Stimulated activated naive CD8-positive, alpha-beta T cell treated with anti-CD3 and anti-CD28 coated beads, Interleukin-15, amount 100 ng/mL, for 72 hours (primary cell): ENCODE measurements around the gene SYF2.

Experiments
- ATAC-seq: fragments of 150-1000 bp; cut with Tn5 transposase; 2 replicates; pipeline ENCODE4 v1.10.0; 2021; ENCODE audit warnings: mild to moderate bottlenecking, moderate library complexity
- DNase-seq, 2 donors: peaks; one replicate each; pipeline ENCODE4 v3.0.0; 2021 to 2022
- H3K27ac Mint-ChIP-seq, 2 donors: one replicate each; pipeline ENCODE4 v1.8.0; 2022; ENCODE audit warnings: mild to moderate bottlenecking in 2 of 2, mixed read lengths in 2 of 2, moderate library complexity in 2 of 2
- H3K27me3 Mint-ChIP-seq: one replicate; pipeline ENCODE4 v1.8.0; 2022; ENCODE audit warnings: mixed read lengths
- H3K4me1 Mint-ChIP-seq: one replicate; pipeline ENCODE4 v1.8.0; 2022; ENCODE audit warnings: mild to moderate bottlenecking, mixed read lengths
- H3K4me3 Mint-ChIP-seq, 2 donors: one replicate each; pipeline ENCODE4 v1.8.0; 2022; ENCODE audit warnings: mild to moderate bottlenecking in 2 of 2, mixed read lengths in 2 of 2, moderate library complexity in 1 of 2
- H3K9me3 Mint-ChIP-seq, 2 donors: one replicate each; pipeline ENCODE4 v1.8.0; 2022; ENCODE audit warnings: mixed read lengths in 2 of 2

SYF2 gene

DNA sequence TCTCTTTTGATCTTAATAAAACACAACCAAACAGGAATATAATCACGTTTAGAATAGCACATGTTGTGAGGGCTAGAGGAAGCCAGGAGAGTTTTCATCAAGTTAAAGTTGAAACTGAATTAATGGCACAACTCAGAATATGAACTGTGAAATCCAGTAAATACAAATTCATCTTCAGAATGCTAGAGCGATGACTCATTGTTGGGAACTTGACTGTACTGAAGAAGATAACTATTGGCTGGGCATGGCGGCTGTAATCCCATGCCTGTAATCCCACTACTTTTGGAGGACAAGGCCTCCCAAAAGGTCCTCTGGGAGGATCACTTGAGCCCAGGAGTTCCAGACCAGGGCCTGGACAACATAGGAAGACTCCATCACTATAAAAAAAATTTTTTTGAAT is 8.8 kb downstream of the SYF2 start:
- ATAC-seq (no peak), DNase-seq (no peak)
- no peak overlapping the region for H3K4me3 Mint-ChIP-seq
- H3K27ac Mint-ChIP-seq = no peak overlapping the region
- no peaks in the 10 kb centered on the region for H3K27me3 Mint-ChIP-seq
- H3K4me1 Mint-ChIP-seq = peaks cover 7% of the 10 kb centered on the region
- H3K9me3 Mint-ChIP-seq = no peaks in the 10 kb centered on the region

DNA sequence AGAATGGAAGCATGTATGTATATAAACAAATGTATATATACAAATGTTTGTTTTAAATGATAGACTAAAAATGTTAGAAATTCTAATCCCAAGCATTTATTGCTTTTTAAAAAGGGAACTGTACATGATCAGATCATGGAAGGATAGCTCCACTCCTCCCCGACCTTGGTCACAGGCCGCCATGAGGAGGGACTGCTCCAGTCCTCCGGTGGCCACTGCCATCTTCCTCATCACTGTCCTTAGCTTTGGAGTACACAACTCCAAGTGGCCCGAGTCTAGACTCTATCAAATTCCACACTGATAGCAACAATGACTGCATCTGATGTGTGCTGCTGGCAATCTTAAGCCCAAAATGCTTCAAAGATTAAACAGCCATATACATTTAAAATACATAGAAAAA is 9.7 kb downstream of the SYF2 start:
- no peak overlapping the region for H3K4me3 Mint-ChIP-seq
- no peak overlapping the region for H3K27ac Mint-ChIP-seq
- no peaks in the 10 kb centered on the region for H3K9me3 Mint-ChIP-seq
- DNase-seq (no peak), ATAC-seq (no peak)
- H3K27me3 Mint-ChIP-seq = no peaks in the 10 kb centered on the region
- no peaks in the 10 kb centered on the region for H3K4me1 Mint-ChIP-seq

DNA sequence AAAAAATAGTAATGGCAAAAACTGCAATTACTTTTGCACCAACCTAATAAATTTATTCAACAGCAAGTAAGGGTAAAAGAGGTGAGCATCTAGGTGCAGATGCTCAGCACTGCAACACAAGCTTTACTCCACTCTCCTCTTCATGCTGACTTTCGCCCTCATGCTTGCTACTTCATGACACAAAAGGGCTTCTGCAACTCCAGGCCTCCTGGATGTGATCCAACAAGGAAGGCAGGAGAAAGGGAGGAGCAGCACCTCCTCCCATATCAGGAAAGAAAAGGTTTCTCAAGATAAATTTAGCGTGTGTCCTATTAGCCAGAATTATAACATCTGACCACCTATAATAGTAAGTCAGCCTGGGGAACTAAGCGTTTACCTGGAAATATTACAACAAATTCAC is 11.6 kb downstream of the SYF2 start:
- no peak for ATAC-seq
- no peak for DNase-seq
- Mint-ChIP-seq H3K4me1 (no peaks in the 10 kb centered on the region), H3K27ac (no peak overlapping the region), H3K27me3 (no peaks in the 10 kb centered on the region), H3K9me3 (no peaks in the 10 kb centered on the region), H3K4me3 (no peak overlapping the region)

DNA sequence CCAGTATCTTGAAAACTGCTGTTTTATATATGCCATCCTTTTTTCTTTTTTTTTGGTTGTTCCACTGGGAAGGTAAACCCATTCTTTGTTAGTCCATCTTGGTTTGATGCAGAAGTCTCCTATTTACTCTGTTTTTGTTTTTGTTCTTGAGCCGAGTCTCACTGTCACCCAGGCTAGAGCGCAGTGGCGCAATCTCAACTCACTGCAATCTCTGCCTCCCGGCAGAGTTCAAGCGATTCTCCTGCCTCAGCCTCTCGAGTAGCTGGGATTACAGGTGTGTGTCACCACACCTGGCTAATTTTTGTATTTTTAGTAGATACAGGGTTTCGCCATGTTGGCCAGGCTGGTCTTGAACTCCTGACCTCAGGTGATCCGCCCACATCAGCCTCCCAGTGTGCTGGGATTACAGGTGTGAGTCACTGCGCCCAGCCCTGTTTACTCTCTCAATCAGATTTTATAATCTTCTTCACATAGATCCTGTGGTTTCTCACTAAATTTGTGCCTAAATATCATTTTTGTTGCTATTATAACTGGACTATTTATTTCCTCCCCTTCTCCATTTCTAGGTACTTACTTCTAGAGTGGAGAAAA is 12.5 kb downstream of the SYF2 start:
- peak overlapping the region in 1 of 2 donors; percentile 8 for H3K27ac Mint-ChIP-seq
- H3K9me3 Mint-ChIP-seq = no peaks in the 10 kb centered on the region
- no peaks in the 10 kb centered on the region for H3K27me3 Mint-ChIP-seq
- H3K4me3 Mint-ChIP-seq = no peak overlapping the region
- H3K4me1 Mint-ChIP-seq = no peaks in the 10 kb centered on the region
- DNase-seq (no peak), ATAC-seq (no peak)

DNA sequence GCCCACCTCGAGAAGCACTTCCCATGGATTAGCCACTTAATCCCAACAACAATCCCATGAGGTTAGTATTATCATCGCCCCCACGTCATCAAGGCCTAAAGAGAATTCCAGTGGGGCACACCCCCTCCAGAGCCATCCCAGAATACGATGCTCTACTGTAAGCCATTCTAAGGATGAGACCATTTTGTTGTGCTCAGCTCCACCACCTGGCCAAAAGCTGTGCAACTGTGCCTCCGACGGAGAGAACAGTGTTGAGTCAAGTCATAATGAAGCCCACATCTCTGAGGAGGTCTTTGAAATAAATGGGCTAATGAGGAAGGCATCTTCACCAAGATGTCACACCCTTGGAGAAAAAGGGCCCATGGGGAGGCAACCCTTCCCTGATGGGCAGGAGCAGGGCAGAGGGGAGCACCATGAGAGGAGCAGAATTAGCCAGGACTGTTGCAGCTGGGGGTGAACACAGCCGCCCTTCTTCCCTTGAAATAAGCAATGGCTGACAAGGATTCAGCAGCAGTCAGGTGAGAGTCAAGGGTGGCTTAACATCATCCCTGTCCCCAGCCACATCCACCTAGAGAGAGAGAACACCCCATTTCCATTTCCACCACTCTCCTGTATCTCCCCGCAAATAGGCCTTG is 14.6 kb downstream of the SYF2 start:
- Mint-ChIP-seq H3K9me3 (no peaks in the 10 kb centered on the region), H3K27me3 (no peaks in the 10 kb centered on the region), H3K4me3 (no peak overlapping the region), H3K27ac (no peak overlapping the region), H3K4me1 (no peaks in the 10 kb centered on the region)
- ATAC-seq = no peak
- no peak for DNase-seq

DNA sequence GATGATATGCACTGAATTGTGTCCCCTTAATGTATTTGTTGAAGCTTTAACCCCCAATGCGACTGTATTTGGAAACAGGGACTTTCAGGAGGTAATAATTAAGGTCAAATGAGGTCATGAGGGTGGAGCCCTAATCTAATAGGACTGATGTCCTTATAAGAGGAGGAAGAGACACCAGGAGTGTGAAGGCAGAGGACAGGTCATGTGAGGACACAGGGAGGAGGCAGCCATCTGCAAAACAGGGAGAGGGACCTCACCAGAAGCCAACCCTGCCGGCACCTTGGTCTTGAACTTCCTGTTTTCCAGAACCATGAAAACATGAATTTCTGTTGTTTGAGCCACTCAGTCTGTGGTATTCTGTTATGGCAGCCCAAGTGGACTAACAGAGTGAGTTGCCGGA is 15.3 kb downstream of the SYF2 start:
- H3K27ac Mint-ChIP-seq = no peak overlapping the region
- ATAC-seq (no peak), DNase-seq (no peak)
- no peaks in the 10 kb centered on the region for H3K4me1 Mint-ChIP-seq
- H3K9me3 Mint-ChIP-seq = no peaks in the 10 kb centered on the region
- no peak overlapping the region for H3K4me3 Mint-ChIP-seq
- no peaks in the 10 kb centered on the region for H3K27me3 Mint-ChIP-seq

DNA sequence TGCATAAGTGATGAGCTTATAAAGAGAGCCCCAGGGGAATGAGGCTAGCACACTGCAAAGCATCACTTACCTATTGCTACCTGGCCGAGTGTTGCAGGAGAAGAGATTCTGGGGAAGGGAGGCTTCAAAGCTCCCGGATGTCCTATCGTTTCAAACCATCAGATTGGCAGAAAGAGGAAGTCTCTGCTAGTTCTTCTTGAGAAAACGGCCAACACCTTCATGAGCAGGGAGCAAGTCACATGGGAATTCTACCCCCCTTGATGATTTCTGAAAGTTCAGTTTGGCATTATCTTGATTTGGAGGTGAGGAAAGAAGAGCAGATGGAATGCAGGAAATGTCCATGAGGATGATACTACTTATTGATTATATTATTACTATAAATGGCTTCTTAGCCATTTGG is 16.2 kb downstream of the SYF2 start:
- no peak overlapping the region for H3K4me3 Mint-ChIP-seq
- no peak overlapping the region for H3K27ac Mint-ChIP-seq
- DNase-seq = no peak
- no peaks in the 10 kb centered on the region for H3K9me3 Mint-ChIP-seq
- no peak for ATAC-seq
- no peaks in the 10 kb centered on the region for H3K4me1 Mint-ChIP-seq
- H3K27me3 Mint-ChIP-seq = no peaks in the 10 kb centered on the region

DNA sequence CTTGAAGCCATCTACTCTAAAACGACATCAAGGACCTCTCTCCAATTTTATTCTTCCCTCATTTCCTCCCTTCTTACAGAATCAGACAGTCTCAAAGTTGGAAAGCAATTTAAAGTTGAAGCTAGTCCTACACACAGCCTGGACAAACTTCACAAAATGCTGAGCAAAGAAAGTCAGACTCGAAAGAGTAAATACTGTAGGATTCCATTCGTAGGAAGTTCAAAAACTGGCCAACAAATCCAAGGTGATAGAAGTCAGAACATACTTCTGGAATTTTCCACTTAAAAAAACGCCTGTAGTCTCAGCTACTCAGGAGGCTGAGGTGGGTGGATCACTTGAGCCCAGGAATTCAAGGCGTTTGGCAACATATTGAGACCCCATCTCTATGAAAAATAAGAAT is 19.6 kb downstream of the SYF2 start:
- DNase-seq (no peak), ATAC-seq (no peak)
- H3K9me3 Mint-ChIP-seq = no peaks in the 10 kb centered on the region
- no peak overlapping the region for H3K4me3 Mint-ChIP-seq
- H3K27me3 Mint-ChIP-seq = peaks cover 13% of the 10 kb centered on the region
- H3K4me1 Mint-ChIP-seq = no peaks in the 10 kb centered on the region
- no peak overlapping the region for H3K27ac Mint-ChIP-seq

DNA sequence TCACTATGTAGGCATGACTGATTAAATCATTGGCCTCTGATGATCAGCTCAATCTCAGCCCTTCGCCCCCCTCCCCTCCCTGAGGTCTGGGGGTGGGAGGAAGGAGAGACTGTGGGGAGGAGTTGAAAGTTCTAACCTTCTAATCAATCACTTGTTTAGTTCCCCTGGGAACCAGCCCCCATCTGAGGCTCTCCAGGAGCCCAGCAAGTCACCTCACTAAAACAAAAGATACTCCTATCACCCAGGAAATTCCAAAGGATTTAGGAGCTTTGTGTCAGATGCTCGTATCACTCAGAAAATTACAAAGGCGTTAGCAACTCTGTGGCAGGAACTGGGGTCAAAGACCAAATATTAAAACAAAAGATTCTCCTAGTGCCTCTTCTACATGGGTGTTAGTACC is 21.6 kb downstream of the SYF2 start:
- Mint-ChIP-seq H3K27me3 (peaks cover 13% of the 10 kb centered on the region), H3K4me1 (no peaks in the 10 kb centered on the region), H3K9me3 (no peaks in the 10 kb centered on the region), H3K27ac (peak overlapping the region in 1 of 2 donors; percentile 54), H3K4me3 (no peak overlapping the region)
- ATAC-seq (no peak), DNase-seq (no peak)

DNA sequence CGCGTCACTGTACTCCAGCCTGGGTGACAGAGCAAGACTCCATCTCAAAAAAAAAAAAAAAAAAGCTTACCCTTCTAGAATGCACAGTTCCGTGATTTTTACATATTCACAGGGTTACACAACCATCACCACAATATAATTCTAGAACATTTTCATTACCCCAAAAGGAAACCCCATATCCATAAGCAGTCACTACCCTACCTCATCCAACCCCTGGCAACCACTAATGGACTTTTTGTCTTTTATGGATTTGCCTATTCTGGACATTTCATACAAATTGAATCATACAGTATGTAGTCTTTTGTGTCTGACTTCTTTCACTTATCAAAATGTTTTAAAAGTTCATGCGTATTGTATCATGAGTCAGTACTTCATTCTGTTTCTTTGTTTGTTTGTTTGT is 22.8 kb downstream of the SYF2 start:
- ATAC-seq (no peak), DNase-seq (no peak)
- no peak overlapping the region for H3K27ac Mint-ChIP-seq
- peaks cover 13% of the 10 kb centered on the region for H3K27me3 Mint-ChIP-seq
- no peak overlapping the region for H3K4me3 Mint-ChIP-seq
- H3K4me1 Mint-ChIP-seq = no peaks in the 10 kb centered on the region
- no peaks in the 10 kb centered on the region for H3K9me3 Mint-ChIP-seq

DNA sequence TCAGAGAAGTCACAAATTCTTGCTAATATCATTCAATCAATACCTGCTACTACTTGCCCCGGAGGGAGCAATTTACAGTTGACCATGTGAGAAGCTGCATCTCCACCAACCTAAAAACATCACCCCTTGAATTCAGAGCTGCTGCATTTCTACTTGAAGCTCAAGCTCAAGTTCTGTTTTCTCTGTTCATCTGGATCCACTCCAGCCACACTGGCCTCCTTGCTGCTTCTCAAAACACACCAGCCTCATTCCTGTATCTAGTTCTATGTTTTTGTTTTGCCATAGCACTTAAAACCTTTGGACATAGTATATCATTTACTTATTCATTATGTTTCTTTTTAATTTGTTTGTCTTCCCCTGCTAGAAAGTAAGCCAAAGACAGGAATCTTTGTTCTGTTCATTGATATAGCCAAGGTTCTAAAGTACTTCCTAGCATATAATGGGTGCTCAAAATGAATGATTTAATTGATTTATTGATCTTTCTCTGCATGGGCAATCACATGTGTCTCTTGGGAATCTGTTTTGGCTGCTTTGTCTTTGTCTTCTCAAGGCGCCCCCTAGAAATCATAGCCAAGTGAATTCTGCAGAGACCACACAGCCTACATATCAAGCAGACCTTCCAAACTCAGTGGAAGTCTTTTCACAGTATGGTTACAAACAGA is 23.6 kb downstream of the SYF2 start:
- ATAC-seq = no peak
- Mint-ChIP-seq H3K9me3 (no peaks in the 10 kb centered on the region), H3K4me3 (no peak overlapping the region), H3K27ac (no peak overlapping the region), H3K27me3 (peaks cover 13% of the 10 kb centered on the region), H3K4me1 (no peaks in the 10 kb centered on the region)
- no peak for DNase-seq

DNA sequence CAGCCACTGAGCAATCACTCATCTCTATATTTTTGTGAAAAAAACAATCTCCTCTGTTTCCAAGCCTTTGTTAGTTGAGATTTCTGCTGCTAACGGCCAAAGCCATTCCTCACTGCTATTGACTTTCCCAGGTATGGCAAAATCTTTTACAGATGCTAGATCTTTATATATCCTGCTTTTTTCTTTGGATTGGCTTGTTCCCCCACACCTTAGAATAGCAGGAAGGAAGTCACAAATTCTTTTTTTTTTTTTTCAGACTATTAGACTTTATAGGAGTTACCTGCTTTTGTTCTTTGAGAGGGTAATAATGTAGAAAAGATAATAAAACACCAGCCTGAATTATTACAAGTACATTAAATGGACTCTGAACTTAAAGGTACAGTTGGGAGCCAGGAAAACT is 24.2 kb downstream of the SYF2 start:
- H3K27me3 Mint-ChIP-seq = peaks cover 13% of the 10 kb centered on the region
- ATAC-seq = no peak

DNA sequence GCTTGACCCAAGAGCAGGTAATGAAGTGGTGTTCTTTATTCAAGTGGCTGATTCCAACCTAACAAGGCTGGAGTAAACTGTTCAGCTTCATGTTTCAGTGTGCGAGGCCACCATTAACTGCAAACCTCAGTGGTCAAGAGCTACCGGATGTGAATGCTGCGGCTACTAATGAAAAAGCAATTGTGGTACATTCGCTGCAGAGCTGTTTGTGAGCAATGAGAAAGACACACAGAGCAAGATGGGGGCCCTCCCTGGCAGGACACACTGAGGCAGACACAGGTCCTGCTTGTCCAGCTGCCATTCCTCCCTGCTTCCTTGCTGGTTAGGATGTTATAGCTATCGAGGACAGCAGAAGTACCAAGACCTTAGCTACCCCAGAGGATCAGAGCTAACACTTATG is 26.1 kb downstream of the SYF2 start:
- no peak overlapping the region for H3K4me3 Mint-ChIP-seq
- no peaks in the 10 kb centered on the region for H3K9me3 Mint-ChIP-seq
- H3K27me3 Mint-ChIP-seq = peaks cover 13% of the 10 kb centered on the region
- ATAC-seq = no peak
- H3K27ac Mint-ChIP-seq = no peak overlapping the region
- H3K4me1 Mint-ChIP-seq = no peaks in the 10 kb centered on the region
- DNase-seq = no peak

More for the DNA sequence above, 24.2 kb downstream of the SYF2 start:
- no peaks in the 10 kb centered on the region for H3K9me3 Mint-ChIP-seq
- H3K27ac Mint-ChIP-seq = no peak overlapping the region
- no peak for DNase-seq
- no peaks in the 10 kb centered on the region for H3K4me1 Mint-ChIP-seq
- H3K4me3 Mint-ChIP-seq = no peak overlapping the region

DNA sequence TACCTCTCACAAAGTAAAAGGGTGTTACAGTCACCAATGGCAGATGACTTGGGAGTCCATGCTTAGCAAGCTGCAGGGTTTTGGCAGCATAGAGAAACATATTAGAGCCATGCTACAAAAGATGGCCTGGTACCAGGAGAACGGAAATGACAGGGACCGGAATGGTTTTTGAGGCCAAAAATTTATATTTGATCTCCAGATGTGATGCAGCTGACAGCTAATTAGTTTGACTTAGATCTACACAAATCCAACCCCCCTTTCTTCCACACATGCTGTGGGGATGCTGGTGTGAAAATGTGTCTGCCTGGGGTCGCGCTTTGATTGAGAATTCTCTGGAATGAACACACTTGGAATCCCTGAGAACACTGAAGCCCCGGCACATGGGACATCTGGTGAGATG is 26.5 kb downstream of the SYF2 start:
- no peak for DNase-seq
- H3K4me3 Mint-ChIP-seq = no peak overlapping the region
- H3K9me3 Mint-ChIP-seq = no peaks in the 10 kb centered on the region
- H3K27me3 Mint-ChIP-seq = peaks cover 11% of the 10 kb centered on the region
- no peaks in the 10 kb centered on the region for H3K4me1 Mint-ChIP-seq
- no peak overlapping the region for H3K27ac Mint-ChIP-seq
- no peak for ATAC-seq

DNA sequence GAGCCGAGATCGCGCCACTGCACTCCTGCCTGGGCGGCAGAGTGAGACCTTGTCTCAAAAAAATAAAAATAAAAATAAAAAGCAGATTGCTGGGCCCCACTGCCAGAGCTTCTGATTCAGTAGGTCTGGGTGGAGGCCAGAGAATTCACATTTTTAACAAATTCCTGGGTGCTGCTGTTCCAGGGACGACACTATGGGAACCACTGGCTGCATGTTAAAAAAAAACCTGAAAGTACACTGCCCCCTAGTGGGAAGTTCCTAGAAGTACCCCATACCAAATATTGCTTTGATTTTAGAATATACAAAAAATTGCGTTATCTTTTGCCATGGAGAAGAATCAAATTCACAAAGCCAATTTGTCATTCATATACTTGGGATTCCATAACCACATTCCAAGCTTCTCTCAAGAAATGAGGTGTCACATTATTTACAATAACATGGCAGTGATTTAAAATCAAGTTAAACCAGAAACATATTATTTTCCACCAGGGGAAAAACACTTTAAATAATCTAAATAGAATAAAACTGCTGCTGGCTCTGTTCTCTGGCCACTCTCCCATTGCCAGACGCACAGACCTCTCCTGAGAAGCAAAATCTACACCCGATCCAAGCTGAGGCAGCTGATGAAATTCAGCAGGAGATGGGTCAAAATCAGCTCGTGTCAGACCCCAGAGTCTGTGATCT is 27.4 kb downstream of the SYF2 start:
- Mint-ChIP-seq H3K27me3 (peaks cover 2% of the 10 kb centered on the region), H3K4me1 (no peaks in the 10 kb centered on the region), H3K9me3 (no peaks in the 10 kb centered on the region), H3K4me3 (no peak overlapping the region), H3K27ac (no peak overlapping the region)
- ATAC-seq (no peak), DNase-seq (peak; percentile 15 to 21)

DNA sequence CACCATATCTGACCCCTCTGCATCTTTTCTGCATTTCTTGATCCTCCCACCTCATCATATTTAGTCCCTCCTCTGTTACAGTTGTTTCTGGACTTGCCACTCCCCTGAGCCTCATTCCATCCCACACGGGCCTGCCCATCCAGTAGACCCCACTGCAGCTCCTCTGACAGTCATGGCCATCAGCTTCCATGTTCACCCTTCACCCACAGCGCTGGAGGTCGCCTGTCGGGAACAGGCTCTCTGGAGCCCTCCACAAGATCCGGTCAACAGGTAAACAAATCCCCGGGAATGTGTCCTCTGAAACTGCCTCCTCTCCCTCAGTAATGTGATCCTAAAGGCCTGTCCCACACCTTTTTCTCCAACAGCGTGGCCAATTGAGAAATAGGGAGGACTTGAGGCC is 31.3 kb downstream of the SYF2 start:
- Mint-ChIP-seq H3K27me3 (no peaks in the 10 kb centered on the region), H3K4me1 (peaks cover 26% of the 10 kb centered on the region), H3K9me3 (no peaks in the 10 kb centered on the region), H3K27ac (no peak overlapping the region), H3K4me3 (no peak overlapping the region)
- DNase-seq = no peak
- no peak for ATAC-seq
